Activated CD8-positive, alpha-beta memory T cell treated with anti-CD3 and anti-CD28 coated beads, Interleukin-2, amount 50 U/mL, for 24 hours (primary cell): Measurements from ENCODE around the gene ARHGEF40.

Experiments used
- DNase-seq: peaks from one replicate; pipeline ENCODE4 v3.0.0-alpha.2; 2020; ENCODE audit errors: extremely low read depth

Gene ARHGEF40

GRCh38 chr14:21059842-21060613 lies 10.1 kb upstream of the ARHGEF40 start:
- no peak for DNase-seq

DNA sequence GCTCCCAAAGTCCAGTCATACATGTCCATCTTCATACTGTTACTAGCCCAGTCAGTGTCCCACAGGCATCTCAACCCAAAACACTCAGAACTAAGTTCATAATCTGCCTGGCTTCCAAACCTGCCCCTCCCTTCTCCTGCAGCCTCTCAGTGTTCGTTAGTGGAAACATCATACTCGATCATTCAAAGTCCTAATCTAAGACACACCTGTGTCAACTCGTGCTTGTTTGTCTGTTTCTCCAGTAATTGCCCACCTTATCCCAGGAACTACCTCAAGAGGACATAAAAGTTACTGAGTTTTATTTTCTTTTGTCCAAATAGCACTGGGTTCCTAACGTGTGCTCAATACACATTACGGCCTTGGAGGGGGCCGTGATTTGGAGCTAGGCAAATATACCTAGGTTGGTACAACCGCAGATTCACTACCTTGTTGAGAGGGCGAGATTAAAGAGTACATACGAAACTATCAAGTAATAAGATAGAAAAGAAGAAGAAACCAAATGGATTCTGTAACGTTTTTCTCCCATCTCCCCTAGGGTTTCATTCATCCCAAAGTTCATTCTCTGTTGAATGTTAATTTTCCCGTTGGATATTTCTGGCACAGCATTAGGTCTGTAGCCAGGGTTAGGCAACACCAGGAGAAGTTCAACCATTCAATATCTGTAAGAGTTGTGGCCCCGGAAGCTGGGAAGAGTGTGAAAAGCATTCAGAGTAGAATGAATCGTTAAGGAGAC lies 9.3 kb upstream of the ARHGEF40 start:
- no peak for DNase-seq

DNA sequence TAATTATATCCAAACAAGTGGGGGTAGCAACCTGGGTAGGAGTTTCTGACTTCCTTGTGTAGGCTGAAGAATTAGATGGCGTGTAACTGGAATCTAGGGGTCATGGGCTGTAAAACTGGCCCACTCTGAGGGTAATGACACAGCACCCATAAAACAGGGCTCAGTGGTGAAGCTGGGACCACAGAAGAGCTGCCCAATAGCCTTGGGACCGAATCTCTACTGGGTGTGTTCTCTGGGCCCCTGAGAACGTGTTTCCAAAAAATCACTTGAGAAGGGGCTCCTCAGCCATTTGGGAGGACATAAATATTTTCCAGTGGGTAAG lies 8.8 kb upstream of the ARHGEF40 start:
- no peak for DNase-seq

GRCh38 chr14:21063479-21063878 lies 6.6 kb upstream of the ARHGEF40 start:
- no peak for DNase-seq

GRCh38 chr14:21066882-21067502 lies 3.1 kb upstream of the ARHGEF40 start:
- no peak for DNase-seq

DNA sequence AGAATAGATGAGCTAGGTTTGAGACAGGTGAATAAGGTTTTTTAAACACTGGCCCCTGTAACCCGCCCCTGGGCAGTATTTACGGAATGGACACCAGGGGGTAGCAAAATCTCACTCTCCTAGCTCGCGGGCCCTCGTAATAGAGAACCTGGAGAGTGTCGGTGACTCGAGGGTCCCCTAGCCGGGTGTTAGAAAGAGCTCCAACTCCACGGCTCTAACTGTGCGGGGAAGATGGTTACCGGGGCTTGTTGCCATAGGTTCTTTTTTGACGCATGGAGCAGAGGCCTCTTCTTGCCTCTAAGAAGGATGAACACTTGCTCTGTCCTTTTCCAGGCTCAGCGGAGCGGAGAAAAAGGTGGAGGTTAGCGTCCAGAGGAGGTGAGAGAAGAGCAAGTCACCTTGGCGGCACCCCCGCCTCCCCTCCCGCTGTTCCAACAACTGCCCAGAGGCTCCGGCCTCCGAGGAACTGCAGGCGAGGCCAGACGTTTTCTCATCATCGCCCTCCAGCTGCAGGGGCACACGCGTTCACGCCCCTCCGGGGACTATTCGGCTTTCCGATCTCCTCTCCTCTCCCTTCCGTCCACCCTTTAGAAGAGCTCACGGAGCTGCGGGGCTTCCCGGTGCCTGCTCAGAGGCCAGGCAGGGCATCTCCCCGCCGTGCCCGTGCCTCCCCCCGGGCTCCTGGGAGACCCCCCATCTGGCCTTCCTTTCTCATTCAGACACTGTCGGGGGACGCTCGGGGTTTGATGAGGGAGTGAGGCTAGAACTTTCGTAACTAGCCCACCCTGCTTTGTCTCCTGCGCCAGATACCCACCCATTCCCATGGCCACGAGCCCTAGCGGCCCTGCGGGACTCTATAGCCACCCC lies 1.4 kb upstream of the ARHGEF40 start:
- DNase-seq = no peak

DNA sequence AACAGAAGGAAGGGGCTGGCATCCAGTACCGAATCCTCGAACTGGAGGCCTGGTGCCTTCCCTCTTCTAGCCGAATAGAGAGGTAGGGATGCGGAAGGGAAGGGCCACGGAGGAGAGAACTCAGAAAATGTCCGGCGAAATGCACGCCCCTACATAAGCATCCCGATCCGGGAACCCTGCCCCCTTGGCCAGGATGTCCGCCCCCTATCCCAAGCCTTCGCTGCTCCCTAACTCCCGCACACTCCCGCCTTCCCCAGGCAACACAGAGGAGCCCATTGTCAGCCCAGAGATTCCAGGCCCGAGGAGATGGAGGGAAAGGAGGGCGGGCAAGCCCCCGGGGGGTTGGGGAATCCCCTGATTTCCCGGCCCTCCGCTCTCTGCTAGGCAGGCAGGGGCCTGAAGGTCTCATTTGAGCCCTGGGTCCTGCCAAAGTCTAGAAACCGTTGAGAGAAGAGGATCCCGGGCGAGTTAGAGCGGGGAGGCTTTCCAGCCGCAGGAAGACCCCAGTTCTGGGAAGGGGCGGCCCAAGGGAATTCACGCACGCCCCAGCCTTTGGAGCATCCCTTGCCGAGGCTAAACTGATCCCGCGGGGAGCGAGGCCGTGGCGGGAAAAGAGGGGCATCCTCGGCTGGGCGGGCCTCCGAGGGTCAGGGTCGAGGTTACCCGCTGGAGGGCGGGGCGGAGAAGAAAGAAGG lies 569 bp upstream of the ARHGEF40 start:
- DNase-seq = no peak

- DNase-seq = no peak
Observed at GRCh38 chr14:21070610-21071224, 613 bp downstream of the ARHGEF40 start.

- no peak for DNase-seq
Observed at GRCh38 chr14:21071225-21072030, 1.3 kb downstream of the ARHGEF40 start.

GRCh38 chr14:21072031-21072473 lies 1.9 kb downstream of the ARHGEF40 start:
- DNase-seq = no peak

DNA sequence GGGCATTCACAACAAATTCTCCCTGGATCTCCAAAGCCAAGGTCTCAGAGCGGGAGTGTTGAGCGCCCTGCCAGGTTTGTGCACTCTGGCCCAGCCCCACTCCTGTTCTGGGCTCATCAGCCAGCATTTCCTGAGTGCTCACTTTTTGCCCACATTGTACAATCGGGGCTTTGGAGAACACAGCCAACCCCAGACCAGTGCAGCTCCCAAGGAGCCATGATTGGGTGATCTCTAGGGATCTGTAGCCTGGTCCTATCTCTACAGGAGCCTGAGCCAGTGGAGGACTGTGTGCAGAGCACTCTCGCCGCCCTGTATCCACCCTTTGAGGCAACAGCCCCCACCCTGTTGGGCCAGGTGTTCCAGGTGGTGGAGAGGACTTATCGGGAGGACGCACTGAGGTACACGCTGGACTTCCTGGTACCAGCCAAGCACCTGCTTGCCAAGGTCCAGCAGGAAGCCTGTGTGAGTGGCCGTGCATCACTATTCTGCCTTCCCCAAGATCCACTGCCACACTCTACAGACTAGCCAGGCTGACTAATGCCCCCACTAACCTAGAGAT lies 2.8 kb downstream of the ARHGEF40 start:
- no peak for DNase-seq

GRCh38 chr14:21073921-21074320 lies 3.8 kb downstream of the ARHGEF40 start:
- no peak for DNase-seq

DNA sequence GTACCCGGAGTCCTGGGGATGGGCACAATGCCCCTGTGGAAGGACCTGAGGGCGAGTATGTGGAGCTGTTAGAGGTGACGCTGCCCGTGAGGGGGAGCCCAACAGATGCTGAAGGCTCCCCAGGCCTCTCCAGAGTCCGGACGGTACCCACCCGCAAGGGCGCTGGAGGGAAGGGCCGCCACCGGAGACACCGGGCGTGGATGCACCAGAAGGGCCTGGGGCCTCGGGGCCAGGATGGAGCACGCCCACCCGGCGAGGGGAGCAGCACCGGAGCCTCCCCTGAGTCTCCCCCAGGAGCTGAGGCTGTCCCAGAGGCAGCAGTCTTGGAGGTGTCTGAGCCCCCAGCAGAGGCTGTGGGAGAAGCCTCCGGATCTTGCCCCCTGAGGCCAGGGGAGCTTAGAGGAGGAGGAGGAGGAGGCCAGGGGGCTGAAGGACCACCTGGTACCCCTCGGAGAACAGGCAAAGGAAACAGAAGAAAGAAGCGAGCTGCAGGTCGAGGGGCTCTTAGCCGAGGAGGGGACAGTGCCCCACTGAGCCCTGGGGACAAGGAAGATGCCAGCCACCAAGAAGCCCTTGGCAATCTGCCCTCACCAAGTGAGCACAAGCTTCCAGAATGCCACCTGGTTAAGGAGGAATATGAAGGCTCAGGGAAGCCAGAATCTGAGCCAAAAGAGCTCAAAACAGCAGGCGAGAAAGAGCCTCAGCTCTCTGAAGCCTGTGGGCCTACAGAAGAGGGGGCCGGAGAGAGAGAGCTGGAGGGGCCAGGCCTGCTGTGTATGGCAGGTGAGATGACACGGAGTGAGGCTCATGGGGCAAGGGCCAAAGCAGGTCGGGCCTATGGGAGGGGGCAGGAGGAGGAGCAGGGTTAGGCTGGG lies 4.5 kb downstream of the ARHGEF40 start:
- DNase-seq = no peak

- no peak for DNase-seq
Observed at GRCh38 chr14:21075719-21076437, 5.8 kb downstream of the ARHGEF40 start.

GRCh38 chr14:21077672-21078071 lies 7.6 kb downstream of the ARHGEF40 start:
- no peak for DNase-seq

DNA sequence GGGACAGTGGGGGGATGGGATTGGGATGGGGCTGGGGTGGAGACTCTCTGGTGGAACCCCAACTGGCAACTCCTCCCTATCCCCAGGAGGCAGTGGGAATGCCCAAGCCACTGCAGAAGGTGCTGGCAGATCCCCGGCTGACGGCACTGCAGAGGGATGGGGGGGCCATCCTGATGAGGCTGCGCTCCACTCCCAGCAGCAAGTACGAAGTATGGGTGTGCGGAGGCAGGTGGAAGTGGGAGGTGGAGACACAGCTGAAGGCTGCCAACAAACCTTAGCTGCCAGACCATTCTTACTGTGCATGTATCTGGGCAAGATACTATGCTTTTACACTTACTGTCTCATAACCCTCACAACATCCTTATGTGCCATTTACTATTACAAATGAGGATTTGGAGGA lies 8.2 kb downstream of the ARHGEF40 start:
- no peak for DNase-seq

- no peak for DNase-seq
Observed at GRCh38 chr14:21078726-21079125, 8.6 kb downstream of the ARHGEF40 start.

DNA sequence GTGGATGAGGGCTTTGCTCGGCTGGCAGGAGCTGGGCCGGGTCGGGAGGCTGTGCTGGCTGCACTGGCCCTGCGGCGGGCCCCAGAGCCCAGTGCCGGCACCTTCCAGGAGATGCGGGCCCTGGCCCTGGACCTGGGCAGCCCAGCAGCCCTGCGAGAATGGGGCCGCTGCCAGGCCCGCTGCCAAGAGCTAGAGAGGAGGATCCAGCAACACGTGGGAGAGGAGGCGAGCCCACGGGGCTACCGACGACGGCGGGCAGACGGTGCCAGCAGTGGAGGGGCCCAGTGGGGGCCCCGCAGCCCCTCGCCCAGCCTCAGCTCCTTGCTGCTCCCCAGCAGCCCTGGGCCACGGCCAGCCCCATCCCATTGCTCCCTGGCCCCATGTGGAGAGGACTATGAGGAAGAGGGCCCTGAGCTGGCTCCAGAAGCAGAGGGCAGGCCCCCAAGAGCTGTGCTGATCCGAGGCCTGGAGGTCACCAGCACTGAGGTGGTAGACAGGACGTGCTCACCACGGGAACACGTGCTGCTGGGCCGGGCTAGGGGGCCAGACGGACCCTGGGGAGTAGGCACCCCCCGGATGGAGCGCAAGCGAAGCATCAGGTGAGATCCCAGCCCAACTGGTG lies 11.5 kb downstream of the ARHGEF40 start:
- DNase-seq = no peak
